OCI-M1 (cell line): ENCODE results near the gene JAZF1.

ENCODE experiments used
- DNase-seq: peaks from one replicate; lab custom pipeline; 2025; lab: John Stamatoyannopoulos, UW

The JAZF1 gene

GRCh38 chr7:28008911-28009310 lies 171.7 kb downstream of the JAZF1 start:
- DNase-seq: no peak

- DNase-seq: no peak
These were observed 172.4 kb downstream of the JAZF1 start for GRCh38 chr7:28008171-28008570.

DNA sequence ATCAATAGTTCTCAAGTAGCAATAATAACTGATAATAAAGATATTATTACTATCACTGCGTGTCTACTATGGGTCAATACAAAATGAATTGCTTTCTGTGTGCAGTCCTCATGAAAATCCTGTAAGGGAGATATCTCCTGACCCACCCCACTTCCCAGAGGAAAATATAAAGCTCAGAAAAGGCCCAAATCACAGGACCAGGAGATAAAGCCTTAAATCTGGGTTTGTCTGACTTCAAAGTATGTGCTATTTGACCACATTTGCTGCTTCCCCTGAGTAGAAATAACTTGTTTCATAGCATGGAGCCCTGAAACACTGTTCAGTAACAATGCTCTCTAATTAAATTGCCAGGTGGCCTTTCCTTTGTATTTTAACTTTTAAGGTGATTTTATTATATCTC lies 174.1 kb downstream of the JAZF1 start:
- no peak for DNase-seq

GRCh38 chr7:28005847-28006231 lies 174.8 kb downstream of the JAZF1 start:
- DNase-seq: no peak

GRCh38 chr7:28005075-28005846 lies 175.3 kb downstream of the JAZF1 start:
- no peak for DNase-seq

GRCh38 chr7:28003408-28003807 lies 177.2 kb downstream of the JAZF1 start:
- DNase-seq: no peak

DNA sequence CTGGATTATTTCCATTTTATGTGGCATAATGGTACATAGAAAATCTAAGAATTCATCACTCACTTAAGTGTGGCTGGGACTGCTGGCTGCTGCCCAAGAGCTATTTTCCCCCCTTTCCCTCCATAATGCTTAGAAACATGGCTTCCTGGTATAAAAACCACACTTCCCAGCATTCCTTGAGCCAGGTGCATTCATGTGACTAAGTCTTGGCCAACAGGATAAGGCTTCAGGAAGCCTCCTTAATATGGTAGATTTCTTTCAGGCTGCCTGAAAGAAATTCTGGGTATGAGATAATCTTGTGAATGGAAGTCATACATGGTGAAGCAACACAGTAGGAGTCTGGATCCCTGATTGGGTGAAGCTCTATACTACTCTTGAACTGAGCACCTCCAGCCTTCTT lies 178.0 kb downstream of the JAZF1 start:
- DNase-seq: peak; percentile 47

- DNase-seq: no peak
These were observed 178.7 kb downstream of the JAZF1 start for GRCh38 chr7:28001896-28002295.

DNA sequence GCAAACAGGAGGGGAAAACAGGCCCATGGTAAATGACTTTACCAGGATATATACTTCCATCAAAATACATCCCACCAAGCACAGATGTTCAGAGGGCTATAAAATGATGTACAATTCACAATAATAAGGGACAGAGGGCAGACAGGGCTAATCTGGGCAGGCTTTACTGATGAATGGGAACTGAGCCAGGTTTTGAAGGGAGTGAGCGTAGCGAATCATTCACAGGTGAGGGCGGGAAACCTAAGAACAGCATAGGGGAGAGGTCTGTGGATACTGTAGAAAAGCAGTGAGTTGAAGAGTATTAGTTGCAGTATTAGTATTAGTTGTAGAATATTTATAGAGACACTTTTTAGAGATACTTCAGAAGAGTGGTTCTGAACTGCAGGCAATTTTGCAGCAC lies 180.8 kb downstream of the JAZF1 start:
- DNase-seq: no peak

DNA sequence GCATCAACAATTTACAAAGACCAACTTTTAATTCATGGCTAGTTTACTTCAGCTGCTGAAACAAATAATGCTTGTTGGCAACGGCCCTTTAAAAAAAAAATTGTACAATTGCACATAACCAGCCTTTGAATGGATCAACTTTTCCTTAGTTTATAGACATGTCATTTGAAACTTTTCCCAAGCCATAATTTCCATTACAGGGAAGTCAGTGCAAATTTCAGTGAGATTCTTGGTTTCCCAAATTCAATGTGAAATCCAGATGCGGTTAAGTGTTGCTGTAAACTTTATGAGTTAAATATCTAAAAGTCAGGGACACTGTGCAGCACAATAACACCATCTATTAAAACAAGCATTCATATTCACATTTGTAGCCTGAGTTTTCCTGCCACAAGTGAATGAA lies 182.2 kb downstream of the JAZF1 start:
- no peak for DNase-seq

DNA sequence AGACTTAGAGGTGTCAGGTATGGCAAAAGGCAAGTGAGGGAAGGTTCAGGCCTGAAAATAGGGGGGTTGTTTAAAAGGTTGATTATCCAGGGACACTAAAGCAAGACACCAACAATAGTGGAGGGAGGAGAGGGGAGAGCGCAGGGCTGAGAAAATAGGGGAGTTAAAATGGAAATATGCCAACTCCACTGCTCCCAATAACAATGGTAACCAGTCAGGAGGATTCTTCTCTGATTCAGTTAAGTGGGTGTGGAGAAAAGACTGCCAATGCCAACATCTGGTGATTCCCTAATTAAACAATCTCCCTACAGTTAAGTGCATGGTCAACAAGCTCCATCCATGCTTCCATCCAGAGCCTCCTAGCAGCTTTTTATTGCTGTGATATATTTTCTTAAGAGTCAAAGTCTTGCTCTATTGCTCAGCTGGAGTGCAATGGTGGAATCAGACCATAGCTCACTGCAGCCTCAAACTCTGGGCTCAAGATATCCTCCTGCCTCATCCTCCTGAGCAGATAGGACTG lies 183.3 kb downstream of the JAZF1 start:
- no peak for DNase-seq

DNA sequence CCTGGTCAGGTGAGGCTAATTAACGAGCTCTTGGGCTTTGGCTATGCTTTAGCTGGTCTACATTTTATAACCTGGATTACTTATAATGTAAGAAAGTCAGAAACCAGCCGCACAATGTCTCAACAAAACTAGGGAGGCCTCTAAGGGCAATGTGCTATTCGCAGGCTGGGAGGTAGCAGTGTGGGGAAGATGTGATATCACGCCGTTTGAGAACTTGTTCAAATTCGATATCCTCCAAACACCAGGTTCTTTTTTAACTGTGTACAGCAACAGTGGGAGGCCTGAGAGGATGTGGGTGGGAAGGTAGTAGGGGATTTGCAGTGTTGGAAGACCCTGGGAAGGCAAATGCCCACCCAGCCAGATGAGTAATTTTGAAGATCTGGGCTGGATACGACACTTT lies 184.5 kb downstream of the JAZF1 start:
- DNase-seq: no peak

DNA sequence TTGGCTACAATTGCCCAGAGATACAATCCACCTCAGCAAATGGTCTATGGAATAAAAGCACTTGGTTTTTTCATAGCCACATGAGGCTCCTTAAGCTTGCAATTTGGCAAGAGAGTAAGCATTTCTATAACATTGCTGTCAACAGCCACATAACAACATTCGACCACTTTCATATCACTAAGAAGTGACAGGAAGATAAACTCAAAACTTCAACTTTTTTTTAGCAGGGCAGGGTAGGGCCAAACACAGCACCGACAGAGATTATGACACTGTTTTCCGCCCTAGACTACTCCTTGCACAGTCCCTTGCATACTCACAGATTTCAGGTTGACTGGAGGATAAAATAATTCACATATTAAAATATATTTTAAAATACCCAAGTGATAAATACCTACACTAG lies 185.4 kb downstream of the JAZF1 start:
- no peak for DNase-seq

- DNase-seq: no peak
These were observed 186.0 kb downstream of the JAZF1 start for GRCh38 chr7:27994639-27995038.

GRCh38 chr7:27992755-27993493 lies 187.7 kb downstream of the JAZF1 start:
- no peak for DNase-seq

GRCh38 chr7:27992097-27992496 lies 188.5 kb downstream of the JAZF1 start:
- no peak for DNase-seq

DNA sequence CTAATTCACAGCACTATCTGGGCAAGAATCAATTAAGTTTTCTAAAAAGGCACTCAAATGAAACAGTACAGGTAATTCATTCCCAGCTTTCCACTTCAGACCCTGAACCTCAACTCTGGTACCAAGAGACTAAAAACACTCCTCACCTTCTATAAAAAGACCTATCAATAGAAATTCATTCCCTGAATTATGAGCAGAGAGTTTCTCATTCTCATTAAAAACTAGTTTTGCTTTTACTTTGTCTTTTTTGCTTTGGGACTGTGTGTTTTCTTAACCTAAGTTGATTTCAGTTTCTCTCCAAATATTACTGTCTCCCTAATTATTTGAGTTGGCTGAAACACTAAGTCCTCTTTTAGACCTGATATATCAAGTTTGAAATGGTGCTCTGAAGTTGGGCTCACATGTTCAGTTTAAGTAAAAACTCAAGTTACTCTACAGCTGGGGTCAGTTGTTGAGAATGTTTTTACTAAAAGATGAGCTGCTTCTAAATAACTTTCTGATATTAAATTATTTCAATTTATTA lies 189.5 kb downstream of the JAZF1 start:
- DNase-seq: no peak

DNA sequence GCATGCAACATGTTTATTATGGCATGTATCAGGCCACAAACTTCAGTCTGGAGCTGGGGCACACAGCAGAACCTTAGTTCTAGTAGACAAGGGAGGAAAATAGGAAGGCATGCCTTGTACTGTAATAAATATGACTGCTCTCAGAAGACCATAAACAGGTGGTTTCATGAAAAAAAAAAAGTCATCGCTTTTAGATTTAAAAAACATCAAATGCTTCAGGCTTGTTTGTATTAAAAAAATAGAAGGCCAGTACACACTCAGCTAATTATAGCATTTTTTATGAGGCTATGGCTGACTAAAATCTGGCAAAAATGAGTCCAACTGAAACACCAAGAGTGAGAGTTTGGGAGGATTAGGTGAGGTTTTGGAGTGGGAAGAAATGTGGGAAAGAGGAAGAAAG lies 204.1 kb downstream of the JAZF1 start:
- no peak for DNase-seq

- no peak for DNase-seq
These were observed 207.0 kb downstream of the JAZF1 start for GRCh38 chr7:27973625-27974024.

DNA sequence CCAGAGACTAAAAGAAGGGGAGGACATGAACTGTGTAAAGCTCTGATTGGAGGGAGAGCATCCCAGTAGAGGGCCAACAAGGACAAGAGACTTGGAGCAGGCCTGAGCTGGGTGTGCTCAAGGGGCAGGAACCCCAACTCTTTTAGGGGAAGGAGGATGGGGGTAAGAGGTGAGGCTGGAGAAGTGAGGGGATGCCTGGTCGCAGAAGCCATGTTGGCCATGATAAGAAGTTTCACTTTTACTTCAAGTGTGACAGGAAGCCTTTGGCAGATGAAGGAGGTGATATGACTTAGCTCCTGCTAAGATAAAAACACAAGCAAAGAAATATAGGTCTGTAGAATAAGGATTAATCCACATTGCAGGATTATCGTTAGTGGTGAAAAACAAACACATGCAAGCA lies 208.3 kb downstream of the JAZF1 start:
- DNase-seq: peak; percentile 12

DNA sequence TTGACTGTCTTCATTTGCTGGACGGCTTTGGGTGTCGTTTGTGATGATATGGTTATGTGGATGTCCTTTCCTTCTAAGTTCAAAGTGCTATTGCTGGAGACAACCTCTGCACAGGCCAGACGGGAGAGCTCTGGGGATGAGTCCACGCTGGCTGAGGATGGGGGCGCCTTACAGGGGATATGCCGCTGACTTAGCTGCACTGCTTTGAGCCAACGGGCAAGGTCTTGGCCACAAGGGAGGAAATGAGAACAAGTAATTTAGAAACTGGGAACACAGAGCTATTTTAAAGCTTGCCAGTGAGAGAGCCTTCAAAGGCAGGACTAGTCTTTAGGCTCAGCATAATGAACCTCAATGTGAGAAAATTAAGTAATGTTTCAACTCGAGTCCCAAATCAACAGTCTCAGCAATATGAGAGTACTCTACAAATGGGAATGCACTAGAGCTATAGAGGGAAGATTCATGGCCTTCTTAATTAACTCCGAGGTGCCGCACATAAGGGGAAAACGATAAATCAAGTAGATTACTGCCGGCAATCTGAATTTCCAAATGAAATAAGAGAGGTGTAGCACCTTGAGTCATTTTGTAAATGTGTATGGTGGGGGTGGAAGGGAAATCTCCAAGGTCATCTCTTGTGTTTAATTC lies 209.3 kb downstream of the JAZF1 start:
- DNase-seq: no peak

DNA sequence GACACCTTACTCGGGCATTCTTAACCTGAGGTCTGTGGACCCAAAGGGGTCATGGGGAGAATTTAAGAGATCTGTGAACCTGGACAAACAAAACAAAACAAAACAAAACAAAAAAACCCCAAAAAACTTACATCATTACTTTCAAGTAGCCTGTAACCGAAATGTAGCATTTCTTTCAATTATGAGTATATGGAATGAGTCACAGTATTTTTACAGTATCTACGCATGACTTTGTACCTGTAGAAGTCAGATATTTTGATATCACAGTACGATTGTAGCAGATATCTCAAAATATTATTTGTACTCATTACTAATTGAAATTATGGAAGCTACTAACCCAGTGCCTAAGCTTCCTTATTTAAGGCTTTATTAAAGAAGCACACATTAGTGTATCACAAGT lies 210.2 kb downstream of the JAZF1 start:
- DNase-seq: no peak

DNA sequence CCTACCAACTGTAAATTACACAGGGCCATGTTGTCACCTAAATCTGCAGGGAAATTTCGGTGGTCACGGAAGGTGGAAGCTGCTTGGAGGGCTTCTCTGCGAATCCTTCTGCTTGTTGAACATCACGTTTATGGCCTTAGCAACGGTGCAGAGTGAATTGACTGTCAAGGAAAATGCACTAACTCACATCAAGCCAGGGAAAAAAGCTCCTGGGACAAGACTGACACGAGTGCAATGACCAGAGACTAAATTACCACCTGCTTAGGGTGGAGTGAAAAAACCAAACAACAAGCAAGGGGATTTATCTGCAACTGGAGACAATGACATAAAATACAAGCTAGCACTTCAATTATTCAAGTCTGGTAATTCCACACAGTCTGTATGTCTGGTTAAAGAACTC lies 211.2 kb downstream of the JAZF1 start:
- DNase-seq: no peak
